GM18907 (cell line): ENCODE data around the gene SNU13.
"Not testable (repeated sequence)": the region's sequence is repeated elsewhere in the genome, so short reads cannot be mapped to it uniquely, and the experiment has no call there.

Experiments used
- ATAC-seq: cut with Tn5 transposase; IDR thresholded peaks from one replicate; pipeline ENCODE4 v1.9.1; 2021; ENCODE audit warnings: mild to moderate bottlenecking, moderate library complexity; ENCODE audit not compliant: unreplicated experiment

Gene SNU13

GRCh38 chr22:41688365-41689211, at the start of gene SNU13:
Gene SNU13 (minus strand): TSS chr22:41688867. CDS start chr22:41688796, 71 bp downstream.
- peak; percentile 82 for ATAC-seq

- ATAC-seq = not testable (repeated sequence)
Measured at GRCh38 chr22:41733241-41733640, 44.6 kb upstream of the SNU13 start.

GRCh38 chr22:41732096-41732772, 43.6 kb upstream of the SNU13 start:
- no peak for ATAC-seq

- ATAC-seq = no peak
Measured at GRCh38 chr22:41731609-41732008, 42.9 kb upstream of the SNU13 start.

GRCh38 chr22:41725510-41726110, 36.9 kb upstream of the SNU13 start:
- no peak for ATAC-seq

GRCh38 chr22:41722496-41722895, 33.8 kb upstream of the SNU13 start:
- no peak for ATAC-seq

GRCh38 chr22:41713004-41713403, 24.3 kb upstream of the SNU13 start:
- ATAC-seq = no peak

- no peak for ATAC-seq
Measured at GRCh38 chr22:41709341-41709740, 20.7 kb upstream of the SNU13 start.

GRCh38 chr22:41702763-41703162, 14.1 kb upstream of the SNU13 start:
- no peak for ATAC-seq

- no peak for ATAC-seq
Measured at GRCh38 chr22:41700108-41700364, 11.4 kb upstream of the SNU13 start.

GRCh38 chr22:41699264-41700107, 10.8 kb upstream of the SNU13 start, which contains the start of gene MEI1:
Gene MEI1 (plus strand): TSS chr22:41699503. CDS start chr22:41699539, 36 bp downstream.
- no peak for ATAC-seq

- peak; percentile 65 for ATAC-seq
Measured at GRCh38 chr22:41697126-41697775, 8.6 kb upstream of the SNU13 start.

GRCh38 chr22:41696703-41697102, 8.0 kb upstream of the SNU13 start:
- peak; percentile 19 for ATAC-seq

GRCh38 chr22:41695211-41695610, 6.5 kb upstream of the SNU13 start:
- no peak for ATAC-seq

GRCh38 chr22:41690476-41690875, 1.8 kb upstream of the SNU13 start:
- no peak for ATAC-seq

- no peak for ATAC-seq
Measured at GRCh38 chr22:41687901-41688364, 734 bp downstream of the SNU13 start.

GRCh38 chr22:41686890-41687289, 1.8 kb downstream of the SNU13 start:
- not testable (repeated sequence) for ATAC-seq

GRCh38 chr22:41684194-41684593, 4.5 kb downstream of the SNU13 start:
- no peak for ATAC-seq

- no peak for ATAC-seq
Measured at GRCh38 chr22:41683616-41684015, 5.1 kb downstream of the SNU13 start.

GRCh38 chr22:41683052-41683451, 5.6 kb downstream of the SNU13 start:
- no peak for ATAC-seq
